ENCODE measurements around the gene CAMSAP1.

CAMSAP1 gene

GRCh38 chr9:135788576-135789300 lies 118.6 kb downstream of the CAMSAP1 start:
- no peak for DNase-seq

GRCh38 chr9:135787776-135788575 lies 119.4 kb downstream of the CAMSAP1 start:
- DNase-seq: no peak

GRCh38 chr9:135787317-135787716 lies 120.0 kb downstream of the CAMSAP1 start:
- no peak for DNase-seq

- no peak for DNase-seq
Measured at GRCh38 chr9:135786146-135786690, 121.1 kb downstream of the CAMSAP1 start.

DNA sequence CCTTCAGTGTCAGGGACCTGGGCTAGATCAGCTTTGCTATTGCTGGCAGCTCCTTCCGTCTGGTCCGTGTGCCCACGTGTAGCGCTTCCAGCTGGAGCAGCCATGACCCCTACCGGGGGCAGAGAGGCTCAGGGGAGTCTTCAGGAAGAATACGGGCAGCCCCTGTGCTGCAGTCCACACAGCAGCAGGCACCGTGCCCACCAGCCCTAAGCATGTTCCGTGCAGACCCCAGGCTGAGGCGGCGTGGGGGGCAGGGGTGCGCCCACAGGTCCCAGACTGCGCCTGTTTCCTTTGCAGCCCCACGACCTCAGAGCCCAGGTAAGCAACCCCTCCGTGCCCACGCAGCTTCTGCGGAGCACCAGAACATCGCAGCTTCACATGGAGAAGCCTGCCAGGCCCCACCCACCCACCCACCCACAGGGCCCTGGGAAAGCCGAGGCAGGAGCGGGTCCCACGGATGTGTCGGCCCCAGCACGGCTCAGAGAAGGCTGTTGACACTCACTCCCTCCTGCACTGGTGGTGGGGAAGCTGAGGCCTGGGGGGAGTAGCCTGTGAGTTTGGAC lies 122.3 kb downstream of the CAMSAP1 start:
- DNase-seq: no peak

GRCh38 chr9:135783540-135784245 lies 123.7 kb downstream of the CAMSAP1 start:
- no peak for DNase-seq

DNA sequence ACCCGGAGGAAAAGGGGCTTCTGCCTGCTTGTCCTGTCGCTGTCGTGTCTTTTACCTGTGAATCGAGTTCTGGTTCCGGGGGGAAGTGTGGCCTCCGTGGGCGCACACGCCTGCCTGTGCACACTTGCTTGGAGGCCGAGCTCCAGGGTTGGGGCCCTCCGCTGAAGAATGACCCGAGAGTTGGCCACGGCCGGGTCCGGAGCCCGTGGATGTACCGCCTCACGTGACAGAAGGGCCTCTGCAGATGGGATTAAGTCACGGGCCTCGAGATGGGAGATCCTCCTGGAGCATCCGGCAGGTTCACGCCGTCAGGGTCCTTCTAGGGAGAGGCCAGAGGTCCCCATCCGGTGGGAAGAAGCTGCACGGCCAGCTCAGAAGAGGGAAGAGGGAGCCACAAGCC lies 124.4 kb downstream of the CAMSAP1 start:
- DNase-seq: no peak

DNA sequence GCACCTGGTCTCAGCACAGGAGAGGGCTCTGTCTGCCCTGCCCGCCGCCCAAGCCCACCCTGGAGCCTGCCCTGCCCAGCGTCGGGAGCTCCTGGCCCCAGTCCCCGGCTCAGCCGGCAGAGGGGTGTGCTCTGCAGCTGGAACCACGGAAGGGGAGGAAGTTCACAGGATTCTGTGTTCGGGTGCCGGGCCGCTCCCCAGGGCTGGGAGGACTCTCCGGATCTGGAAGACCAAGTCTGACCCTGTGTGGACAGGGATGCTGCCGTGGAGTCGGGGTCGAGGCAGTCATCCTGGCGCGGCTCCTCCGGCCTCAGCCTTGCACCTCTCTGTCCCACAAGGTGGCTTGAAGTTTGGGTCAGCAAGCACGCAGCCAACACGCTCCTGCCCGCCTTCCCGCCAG lies 126.7 kb downstream of the CAMSAP1 start:
- DNase-seq: no peak

GRCh38 chr9:135780086-135780485 lies 127.3 kb downstream of the CAMSAP1 start:
- no peak for DNase-seq

- DNase-seq: no peak
Measured at GRCh38 chr9:135779571-135779970, 127.8 kb downstream of the CAMSAP1 start.

DNA sequence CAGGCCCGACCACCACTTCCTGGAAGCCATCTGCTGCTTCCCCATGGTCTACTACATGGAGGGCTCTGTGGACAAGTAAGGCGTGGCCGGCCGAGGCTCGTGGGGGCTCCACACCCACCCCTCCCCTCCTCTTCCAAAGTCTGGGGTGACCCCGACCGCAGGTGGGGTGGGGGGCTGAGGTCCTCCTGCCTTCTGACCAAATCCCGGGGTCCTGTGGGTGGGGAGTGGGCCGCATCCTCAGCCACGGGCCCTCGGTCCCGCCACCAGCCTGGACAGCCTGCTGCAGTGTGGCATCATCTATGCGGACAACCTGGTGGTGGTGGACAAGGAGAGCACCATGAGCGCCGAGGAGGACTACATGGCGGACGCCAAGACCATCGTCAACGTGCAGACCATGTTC lies 128.9 kb downstream of the CAMSAP1 start:
- DNase-seq: no peak

- no peak for DNase-seq
Measured at GRCh38 chr9:135777623-135778177, 129.6 kb downstream of the CAMSAP1 start.

DNA sequence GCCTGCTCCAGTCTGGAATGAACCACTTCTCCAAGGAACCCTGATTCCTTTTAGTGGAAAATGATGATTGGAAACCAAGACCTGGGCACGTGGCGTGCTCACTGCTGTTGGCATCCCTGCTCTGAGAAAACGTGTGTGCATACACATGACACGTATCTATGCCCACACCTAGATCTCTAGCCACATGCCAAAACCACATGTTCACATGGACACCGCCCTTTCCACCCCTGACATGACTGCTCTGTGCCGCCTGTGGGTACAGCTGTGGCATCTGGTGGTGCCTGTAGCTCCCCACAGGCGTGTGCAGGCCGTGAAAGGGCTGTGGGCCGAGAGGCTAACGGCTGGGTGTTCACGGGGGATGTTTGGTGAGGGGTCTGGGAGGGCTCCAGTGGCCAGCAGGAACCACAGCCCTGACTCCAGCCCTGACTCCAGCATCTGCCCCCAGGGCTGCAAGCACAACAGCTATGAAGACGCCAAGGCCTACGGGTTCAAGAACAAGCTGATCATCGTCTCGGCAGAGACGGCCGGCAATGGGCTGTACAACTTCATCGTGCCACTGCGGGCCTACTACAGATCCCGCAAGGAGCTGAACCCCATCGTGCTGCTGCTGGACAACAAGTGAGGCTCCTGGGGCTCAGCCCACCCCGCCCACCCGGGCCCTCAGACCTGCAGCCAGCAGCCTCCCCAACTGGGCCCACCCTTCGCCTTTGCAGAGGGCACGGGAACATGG lies 130.3 kb downstream of the CAMSAP1 start:
- no peak for DNase-seq

DNA sequence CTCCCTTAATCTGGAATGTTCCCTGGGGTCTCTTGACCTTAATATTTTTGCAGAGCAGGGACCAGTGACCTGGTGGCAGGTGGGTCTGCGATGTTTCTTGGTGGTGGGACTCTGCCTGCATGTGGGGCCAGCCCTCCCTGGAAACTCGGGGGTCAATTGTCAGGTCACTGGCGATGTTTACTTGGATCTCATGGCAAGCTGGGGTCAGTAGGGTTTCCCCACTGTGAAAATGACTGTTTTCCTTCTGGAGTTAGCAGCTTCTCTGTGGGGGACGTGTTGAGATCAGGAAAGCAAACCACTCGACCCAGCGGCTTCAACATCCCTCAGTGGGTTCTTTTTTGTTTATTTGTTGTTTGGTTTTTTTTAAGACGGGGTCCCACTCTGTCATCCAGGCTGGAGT lies 131.4 kb downstream of the CAMSAP1 start:
- no peak for DNase-seq

- DNase-seq: no peak
Measured at GRCh38 chr9:135774794-135775525, 132.4 kb downstream of the CAMSAP1 start.

GRCh38 chr9:135774239-135774747 lies 133.1 kb downstream of the CAMSAP1 start:
- no peak for DNase-seq

DNA sequence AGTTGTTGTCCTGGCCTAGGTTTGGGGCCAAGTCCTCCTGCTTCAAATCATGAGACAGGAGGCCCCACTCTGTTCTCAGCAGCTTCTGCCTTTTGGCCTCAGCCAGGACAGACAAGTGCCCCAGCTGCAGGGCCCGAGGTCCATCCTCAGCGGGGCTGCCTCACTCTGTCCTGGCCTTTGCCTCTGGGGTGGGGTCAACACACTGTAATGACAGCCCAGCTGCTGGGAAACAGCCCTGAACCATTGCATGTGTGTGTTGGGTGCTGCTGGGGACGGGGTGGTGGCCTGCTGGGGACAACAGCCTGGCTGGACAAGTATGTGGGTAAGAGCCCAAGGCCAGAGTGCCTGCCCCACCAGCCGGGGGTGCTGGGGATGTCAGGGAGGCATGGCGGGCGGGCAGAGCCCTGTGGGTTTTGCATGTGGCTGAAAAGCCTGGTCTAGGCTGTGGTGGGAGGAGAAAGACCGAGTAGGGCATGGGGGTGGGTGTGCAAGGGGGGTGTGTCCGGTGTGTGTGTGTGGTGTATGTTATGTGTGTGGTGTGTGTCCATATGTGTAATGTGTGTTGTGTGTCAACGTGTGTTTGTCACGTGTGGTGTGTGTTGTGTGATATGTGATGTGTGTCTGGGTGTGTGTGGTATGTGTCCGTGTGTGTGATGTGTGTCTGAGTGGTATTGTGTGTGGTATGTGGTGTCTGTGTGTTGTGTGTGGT lies 133.7 kb downstream of the CAMSAP1 start:
- DNase-seq: no peak

DNA sequence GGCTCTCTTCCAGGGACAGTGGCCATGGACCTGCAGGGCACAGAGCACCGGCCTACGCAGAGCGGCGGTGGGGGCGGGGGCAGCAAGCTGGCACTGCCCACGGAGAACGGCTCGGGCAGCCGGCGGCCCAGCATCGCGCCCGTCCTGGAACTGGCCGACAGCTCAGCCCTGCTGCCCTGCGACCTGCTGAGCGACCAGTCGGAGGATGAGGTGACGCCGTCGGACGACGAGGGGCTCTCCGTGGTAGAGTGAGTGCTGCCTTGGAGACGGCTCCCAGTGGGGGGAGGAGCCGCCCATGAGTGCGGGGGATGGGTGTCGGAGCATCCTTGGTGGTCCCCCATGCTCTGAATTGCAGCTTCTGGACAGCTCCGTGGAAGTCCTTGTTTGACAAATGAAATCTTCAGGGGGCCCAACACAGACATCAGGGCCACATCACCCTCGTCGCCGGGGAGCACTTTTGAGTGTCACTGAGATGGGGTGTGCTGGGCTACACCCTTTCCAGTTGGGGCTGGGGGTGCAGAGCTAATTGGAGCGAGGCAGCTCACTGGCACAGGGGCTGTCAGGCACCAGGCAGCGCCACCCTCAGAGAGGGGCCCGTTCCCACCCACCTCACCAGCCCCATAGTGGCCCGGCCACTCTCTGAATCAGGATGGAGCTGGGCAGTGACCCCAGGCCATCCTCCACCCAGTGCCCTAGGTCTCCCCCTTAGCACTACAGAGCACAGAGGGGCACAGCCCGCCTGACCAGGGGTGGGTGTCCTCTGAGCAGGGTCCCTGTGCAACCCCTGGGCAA lies 134.4 kb downstream of the CAMSAP1 start:
- no peak for DNase-seq

DNA sequence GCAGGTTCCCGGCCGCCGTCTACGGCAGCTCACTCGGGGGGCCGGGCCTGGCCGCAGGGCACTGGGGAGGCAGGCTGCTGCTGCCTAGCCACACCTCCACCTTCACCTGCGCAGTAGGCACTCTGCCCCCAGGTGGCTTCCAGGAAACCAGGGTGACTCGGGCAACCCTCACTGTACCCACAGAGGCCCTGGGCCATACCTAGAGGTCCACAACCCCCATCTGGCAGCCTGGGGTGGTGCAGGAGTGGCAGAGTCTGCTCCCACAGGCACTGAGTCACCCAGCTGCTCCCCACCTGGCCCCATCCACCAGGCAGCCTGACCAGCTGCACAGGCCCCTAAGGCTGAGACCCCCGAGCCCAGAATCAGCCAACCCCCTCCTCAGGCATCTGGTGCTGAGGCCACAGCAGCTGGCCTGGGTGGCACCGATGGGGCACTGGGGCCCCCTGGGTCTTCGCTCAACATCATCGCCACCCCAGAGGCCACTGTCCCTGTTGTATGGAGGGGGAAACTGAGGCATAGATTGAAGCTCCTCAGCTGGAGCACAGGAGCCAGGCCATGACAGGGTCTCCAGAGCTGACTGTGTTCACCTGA lies 135.2 kb downstream of the CAMSAP1 start:
- DNase-seq: no peak
